Posterior cingulate gyrus (tissue), 11 donors: Measurements from ENCODE around the gene RPL22.

ENCODE experiments used
- DNase-seq, 10 donors: peaks; one replicate each; pipeline versions ENCODE4 v3.0.0 to v3.0.0-alpha.2; 2020 to 2021; ENCODE audit warnings: mixed read lengths in 3 of 10
- intact Hi-C: fragments of 100-400 bp; cut with DNase I; formaldehyde crosslinking; loops from one replicate; pipeline ENCODE4 v1.15.1; 2023

Gene RPL22

GRCh38 chr1:6199298-6200187, at the start of gene RPL22:
TSS of gene RPL22 (minus strand) at chr1:6199595. CDS start at chr1:6199573, 22 bp downstream.
- intact Hi-C loops = loop anchor here (1.0 kb wide), 1 partner anchor 37 kb away; no protein-coding TSS in a partner anchor
- peak; percentile 96 to 100 (median 98) for DNase-seq

GRCh38 chr1:6248161-6248776, 48.9 kb upstream of the RPL22 start:
- intact Hi-C loops = loop anchor here (5.0 to 10.0 kb wide), 2 partner anchors 94 to 187 kb away; no protein-coding TSS in a partner anchor
- DNase-seq = peak in 1 of 10 donors; percentile 63

GRCh38 chr1:6247651-6248050, 48.3 kb upstream of the RPL22 start:
- intact Hi-C loops = loop anchor here (5.0 to 10.0 kb wide), 2 partner anchors 95 to 187 kb away; no protein-coding TSS in a partner anchor
- no peak for DNase-seq

GRCh38 chr1:6246497-6247467, 47.4 kb upstream of the RPL22 start:
- intact Hi-C loops = loop anchor here (1.0 to 10.0 kb wide), 3 partner anchors 96 to 188 kb away; no protein-coding TSS in a partner anchor

GRCh38 chr1:6245869-6246496, 46.6 kb upstream of the RPL22 start:
- intact Hi-C loops = loop anchor here (1.0 to 10.0 kb wide), 4 partner anchors 96 to 193 kb away; no protein-coding TSS in a partner anchor
- DNase-seq = no peak

More at GRCh38 chr1:6246497-6247467, 47.4 kb upstream of the RPL22 start:
- DNase-seq = peak; percentile 66 to 97 (median 84)

GRCh38 chr1:6245086-6245868, 45.9 kb upstream of the RPL22 start:
- intact Hi-C loops = loop anchor here (2.0 to 10.0 kb wide), 3 partner anchors 97 to 192 kb away; no protein-coding TSS in a partner anchor
- DNase-seq = peak in 8 of 10 donors; percentile 49 to 95 (median 60)

- no peak for DNase-seq
- intact Hi-C loops = loop anchor here (2.0 to 10.0 kb wide), 3 partner anchors 98 to 192 kb away; no protein-coding TSS in a partner anchor
These were observed 45.1 kb upstream of the RPL22 start for GRCh38 chr1:6244401-6245049.

- intact Hi-C loops = loop anchor here (2.0 to 10.0 kb wide), 2 partner anchors 191 kb away; no protein-coding TSS in a partner anchor
- DNase-seq = no peak
These were observed 44.6 kb upstream of the RPL22 start, which contains the start of gene HES3 for GRCh38 chr1:6243993-6244392. TSS of gene HES3 (plus strand) at chr1:6244179. CDS start at chr1:6244366, 187 bp downstream.

- intact Hi-C loops = loop anchor here (10.0 kb wide), 1 partner anchor 192 kb away; no protein-coding TSS in a partner anchor
These were observed 43.8 kb upstream of the RPL22 start for GRCh38 chr1:6243053-6243834.

GRCh38 chr1:6241887-6242740, 42.7 kb upstream of the RPL22 start:
- intact Hi-C loops = loop anchor here (10.0 kb wide), 1 partner anchor 193 kb away; no protein-coding TSS in a partner anchor
- peak in 1 of 10 donors; percentile 60 for DNase-seq

More at GRCh38 chr1:6243053-6243834, 43.8 kb upstream of the RPL22 start:
- DNase-seq = no peak

GRCh38 chr1:6241107-6241886, 41.9 kb upstream of the RPL22 start:
- intact Hi-C loops = loop anchor here (10.0 kb wide), 1 partner anchor 194 kb away; no protein-coding TSS in a partner anchor
- DNase-seq = peak in 1 of 10 donors; percentile 59

- intact Hi-C loops = loop anchor here (10.0 kb wide), 1 partner anchor 195 kb away; no protein-coding TSS in a partner anchor
- DNase-seq = peak in 1 of 10 donors; percentile 29
These were observed 40.8 kb upstream of the RPL22 start for GRCh38 chr1:6239950-6240768.

- DNase-seq = no peak
- intact Hi-C loops = no loop called here
These were observed 39.9 kb upstream of the RPL22 start for GRCh38 chr1:6239213-6239752.

- DNase-seq = no peak
- intact Hi-C loops = no loop called here
These were observed 37.7 kb upstream of the RPL22 start for GRCh38 chr1:6237093-6237492.
